ENCODE results near the gene EPRS1. TPM values are rescaled to one million over a fixed set of nuclear protein-coding genes. Genes with fewer than 3 reads are reported as not detected.

EPRS1 gene
- total and polyA plus RNA-seq, 4 donors = 42.6 to 99.0 (median 55.0) TPM

GRCh38 chr1:220045356-220046051 lies 801 bp downstream of the EPRS1 start:
- ATAC-seq (ENCODE audit: insufficient read depth, low FRiP score) = no peak
- no peak for DNase-seq
- 24 to 28% methylated on average over 17 of the region's 17 CpGs for WGBS, 2 donors

GRCh38 chr1:220044678-220045355 lies 1.5 kb downstream of the EPRS1 start:
- WGBS, 2 donors = 74 to 77% methylated on average over 4 of the region's 4 CpGs
- TF ChIP-seq CTCF (IDR thresholded peaks at IDR 0.05; ENCODE audit: control extremely low read depth, extremely low read depth) = no peak
- Histone ChIP-seq H3K9ac (ENCODE audit: insufficient read depth in 1 of 2, low read length in 2 of 2) (no peak overlapping the region), H3K27ac (ENCODE audit: low read depth in 1 of 2, low read length in 1 of 2) (no peak overlapping the region), H3K27me3 (ENCODE audit: control insufficient read depth in 3 of 3, insufficient read depth in 3 of 3, low read length in 2 of 3) (no peaks in the 10 kb centered on the region), H3K36me3 (ENCODE audit: control insufficient read depth in 4 of 4, insufficient read depth in 4 of 4, low read length in 4 of 4) (peaks cover 0 to 5% (median under 1%) of the 10 kb centered on the region in 4 donors), H3K9me3 (ENCODE audit: control insufficient read depth in 4 of 4, insufficient read depth in 3 of 4, low read length in 3 of 4) (no peaks in the 10 kb centered on the region), H3K4me3 (peak overlapping the region; percentile 16), H3K4me1 (ENCODE audit: control insufficient read depth in 5 of 5, insufficient read depth in 5 of 5, low read length in 5 of 5) (peaks cover 0 to 6% (median 0%) of the 10 kb centered on the region in 5 donors)
- peak in 1 of 3 donors; percentile 14 for DNase-seq
- no peak for ATAC-seq (ENCODE audit: insufficient read depth, low FRiP score)

More at GRCh38 chr1:220045356-220046051, 801 bp downstream of the EPRS1 start:
- Histone ChIP-seq H3K9ac (ENCODE audit: insufficient read depth in 1 of 2, low read length in 2 of 2) (peak overlapping the region; percentile 87 to 90), H3K36me3 (ENCODE audit: control insufficient read depth in 4 of 4, insufficient read depth in 4 of 4, low read length in 4 of 4) (no peaks in the 10 kb centered on the region), H3K4me3 (peak overlapping the region; percentile 92), H3K9me3 (ENCODE audit: control insufficient read depth in 4 of 4, insufficient read depth in 3 of 4, low read length in 3 of 4) (no peaks in the 10 kb centered on the region), H3K27me3 (ENCODE audit: control insufficient read depth in 3 of 3, insufficient read depth in 3 of 3, low read length in 2 of 3) (no peaks in the 10 kb centered on the region), H3K4me1 (ENCODE audit: control insufficient read depth in 5 of 5, insufficient read depth in 5 of 5, low read length in 5 of 5) (peaks cover 0 to 6% (median 0%) of the 10 kb centered on the region in 5 donors), H3K27ac (ENCODE audit: low read depth in 1 of 2, low read length in 1 of 2) (peak overlapping the region; percentile 59 to 94)
- no peak for TF ChIP-seq CTCF (IDR thresholded peaks at IDR 0.05; ENCODE audit: control extremely low read depth, extremely low read depth)

GRCh38 chr1:220043646-220044045 lies 2.7 kb downstream of the EPRS1 start:
- peaks cover 0 to 6% (median 0%) of the 10 kb centered on the region in 5 donors for H3K4me1 ChIP-seq (ENCODE audit: control insufficient read depth in 5 of 5, insufficient read depth in 5 of 5, low read length in 5 of 5)
- WGBS, 2 donors = 90 to 97% methylated on average over 2 of the region's 2 CpGs
- no peak overlapping the region for H3K27ac ChIP-seq (ENCODE audit: low read depth in 1 of 2, low read length in 1 of 2)
- DNase-seq = no peak
- no peak overlapping the region for H3K4me3 ChIP-seq
- TF ChIP-seq CTCF (IDR thresholded peaks at IDR 0.05; ENCODE audit: control extremely low read depth, extremely low read depth) = no peak
- no peaks in the 10 kb centered on the region for H3K27me3 ChIP-seq (ENCODE audit: control insufficient read depth in 3 of 3, insufficient read depth in 3 of 3, low read length in 2 of 3)
- peaks cover 0 to 13% (median 4%) of the 10 kb centered on the region in 4 donors for H3K36me3 ChIP-seq (ENCODE audit: control insufficient read depth in 4 of 4, insufficient read depth in 4 of 4, low read length in 4 of 4)
- no peaks in the 10 kb centered on the region for H3K9me3 ChIP-seq (ENCODE audit: control insufficient read depth in 4 of 4, insufficient read depth in 3 of 4, low read length in 3 of 4)
- H3K9ac ChIP-seq (ENCODE audit: insufficient read depth in 1 of 2, low read length in 2 of 2) = no peak overlapping the region
- no peak for ATAC-seq (ENCODE audit: insufficient read depth, low FRiP score)

Data from lung (tissue), 12 donors.